Measurements from ENCODE around the gene LMX1B. TPM values are rescaled to one million over a fixed set of nuclear protein-coding genes. Genes with fewer than 3 reads are reported as not detected.
A peak's percentile ranks its signal among the peaks of the same experiment; 100 is the strongest.
"Not testable (repeated sequence)": the region's sequence is repeated elsewhere in the genome, so short reads cannot be mapped to it uniquely, and the experiment has no call there.

Gene LMX1B
- polyA plus RNA-seq, 12 donors = 0.48 to 7.8 (median 1.2) TPM; not detected in 2

GRCh38 chr9:126708178-126708577 is 94.5 kb downstream of the LMX1B start:
- DNase-seq = no peak

DNA sequence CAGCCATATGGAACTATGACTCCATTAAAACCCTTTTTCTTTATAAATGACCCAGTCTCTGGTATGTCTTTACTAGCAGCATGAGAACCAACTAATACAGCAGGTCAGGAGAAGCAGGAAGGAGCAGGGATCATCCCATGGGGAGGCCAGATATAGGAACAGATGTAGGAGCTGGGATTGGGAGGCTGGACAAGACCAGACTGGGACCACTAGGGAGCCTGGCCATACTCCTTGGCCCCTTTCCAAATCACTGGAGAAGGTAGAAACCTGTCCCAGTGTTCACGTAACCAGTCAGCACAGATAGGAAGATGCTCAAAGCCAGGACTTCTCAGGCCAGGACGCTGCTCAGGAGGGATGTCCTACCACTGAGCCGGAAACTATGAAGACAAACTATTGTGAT is 95.5 kb downstream of the LMX1B start:
- DNase-seq = no peak

- no peak for DNase-seq
Observed at GRCh38 chr9:126715382-126715781, 101.7 kb downstream of the LMX1B start.

DNA sequence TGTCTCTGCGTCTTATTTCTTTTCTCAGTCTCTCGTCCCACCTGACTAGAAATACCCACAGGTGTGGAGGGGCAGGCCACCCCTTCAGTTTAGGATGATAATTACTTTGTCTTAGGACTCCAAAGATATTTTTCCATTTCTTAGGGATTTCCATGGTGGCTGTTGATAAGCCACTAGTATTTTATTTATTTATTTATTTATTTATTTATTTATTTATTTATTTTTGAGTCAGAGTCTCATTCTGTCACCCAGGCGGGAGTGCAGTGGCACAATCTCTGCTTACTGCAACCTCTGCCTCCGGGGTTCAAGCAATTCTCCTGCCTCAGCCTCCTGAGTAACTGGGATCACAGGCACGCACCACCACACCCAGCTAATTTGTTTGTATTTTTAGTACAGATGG is 103.7 kb downstream of the LMX1B start:
- not testable (repeated sequence) for DNase-seq

DNA sequence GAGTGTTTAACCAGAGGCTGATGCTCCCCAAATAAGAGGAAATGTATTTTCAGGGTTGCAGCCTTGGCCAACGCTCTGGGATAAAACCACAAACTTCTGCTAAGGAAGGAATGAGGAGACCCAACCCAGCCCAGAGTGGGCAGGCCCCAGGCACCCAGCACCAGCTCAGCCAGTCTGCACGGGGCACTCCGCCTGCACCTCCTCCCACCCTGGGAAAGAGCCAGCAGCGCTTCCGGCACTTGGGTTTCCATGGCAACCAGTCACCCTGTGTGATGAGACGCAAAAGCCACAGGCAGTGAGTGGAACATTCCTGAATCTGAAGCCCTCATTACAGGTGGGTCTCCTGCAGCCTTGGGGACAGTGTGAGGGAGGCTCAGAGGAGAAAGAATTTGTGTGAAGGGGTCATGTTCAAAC is 105.9 kb downstream of the LMX1B start:
- DNase-seq = peak; percentile 51

DNA sequence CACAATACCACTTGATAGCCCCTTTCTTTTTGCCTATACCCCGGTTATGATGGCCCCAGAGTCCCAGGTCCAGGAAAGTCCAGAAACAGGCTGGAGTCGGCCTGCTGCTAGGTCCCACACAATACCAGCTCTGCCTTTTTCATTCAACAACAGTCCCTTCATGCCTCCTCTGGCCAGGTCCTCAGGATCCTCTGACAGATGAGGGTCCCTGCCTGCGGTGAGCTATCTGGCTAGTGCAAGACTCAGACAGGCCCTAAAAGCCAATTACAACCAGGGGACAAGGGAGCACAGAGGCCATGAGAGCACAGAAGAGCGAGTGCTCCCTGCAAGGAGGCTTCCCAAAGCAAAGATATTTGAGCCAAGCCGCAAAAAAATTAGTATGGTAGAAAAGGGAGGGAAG is 106.3 kb downstream of the LMX1B start:
- no peak for DNase-seq

DNA sequence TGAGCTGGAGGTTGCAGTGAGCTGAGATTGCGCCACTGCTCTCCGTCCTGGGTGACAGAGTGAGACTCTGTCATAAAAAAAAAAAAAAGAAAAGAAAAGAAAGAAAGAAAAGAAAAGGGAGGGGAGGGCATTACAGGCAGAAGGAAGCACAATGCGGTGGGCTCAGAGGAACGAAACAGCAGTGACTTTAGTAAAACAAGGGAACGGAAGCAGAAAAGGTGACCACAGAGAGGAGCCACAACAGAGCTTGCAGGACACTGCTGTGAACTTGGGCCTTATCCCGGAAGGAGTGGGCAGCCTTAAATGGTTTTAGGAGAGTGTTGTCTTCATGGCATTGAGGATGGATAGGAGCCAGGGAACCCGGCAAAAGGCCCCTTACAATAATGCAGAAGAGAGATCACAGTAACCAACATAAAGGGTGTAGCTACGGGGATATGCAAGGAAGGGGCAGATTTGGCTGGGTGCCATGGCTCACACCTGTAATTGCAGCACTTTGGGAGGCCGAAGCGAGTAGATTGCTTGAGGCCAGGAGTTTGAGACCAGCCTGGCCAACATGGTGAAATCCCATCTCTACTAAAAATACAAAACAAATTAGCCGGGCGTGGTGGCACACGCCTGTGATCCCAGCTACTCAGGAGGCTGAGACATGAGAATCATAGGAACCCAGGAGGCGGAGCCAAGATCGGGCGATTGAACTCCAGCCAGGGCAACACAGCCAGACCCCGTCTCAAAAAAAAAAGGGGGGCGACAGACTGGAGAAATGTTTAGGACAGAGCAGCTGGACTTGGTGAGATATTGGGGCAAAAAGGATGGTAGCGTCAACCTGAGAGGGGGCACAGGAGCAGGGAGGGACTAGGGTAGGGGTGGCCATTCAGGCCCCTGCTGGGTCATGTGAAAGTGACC is 107.2 kb downstream of the LMX1B start:
- no peak for DNase-seq

- no peak for DNase-seq
Observed at GRCh38 chr9:126721564-126721981, 107.8 kb downstream of the LMX1B start.

- DNase-seq = peak; percentile 60
Observed at GRCh38 chr9:126722252-126722921, 108.7 kb downstream of the LMX1B start.

DNA sequence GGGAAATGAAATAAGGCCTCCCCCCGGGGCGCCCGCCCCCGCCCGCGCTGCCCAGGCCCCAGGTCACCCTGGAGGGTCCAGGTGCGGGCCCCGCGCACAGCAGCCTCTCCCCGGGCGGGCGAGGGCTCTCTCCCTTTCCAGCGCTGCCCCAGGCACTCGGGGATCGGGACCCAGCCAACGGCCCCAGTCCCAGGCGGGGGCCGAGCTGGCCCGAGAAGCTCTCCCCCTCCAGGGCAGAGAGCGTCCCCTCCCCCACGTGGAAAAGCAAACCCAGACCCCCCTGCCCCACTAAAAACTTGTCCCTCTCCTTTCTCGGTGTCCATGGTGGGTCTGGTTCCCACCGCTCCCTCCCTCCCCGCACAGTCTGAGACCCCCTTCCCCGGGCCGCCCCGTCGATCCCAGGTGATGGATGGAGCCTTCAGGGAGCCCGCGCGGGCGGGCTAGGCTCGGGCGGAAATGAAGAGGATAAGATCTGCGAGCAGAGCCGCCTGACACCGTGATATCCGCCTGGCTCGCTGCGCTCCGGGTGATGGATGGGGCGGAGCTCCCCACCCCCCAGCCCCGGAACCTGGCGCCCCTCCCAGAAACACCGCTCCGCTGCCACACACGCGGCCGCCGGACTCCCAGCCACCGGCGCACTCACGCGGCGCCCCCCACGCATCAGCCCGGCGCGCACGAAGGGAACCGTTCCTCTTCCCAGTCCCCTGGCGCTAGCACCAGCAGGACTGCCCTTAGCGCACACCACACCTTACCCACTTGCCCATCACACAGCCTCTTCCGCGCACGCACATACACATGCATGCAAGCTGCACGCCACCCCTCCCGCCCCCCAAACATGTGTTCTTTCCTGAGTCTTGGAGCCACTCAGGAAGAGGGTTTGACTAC is 109.4 kb downstream of the LMX1B start:
- DNase-seq = no peak

DNA sequence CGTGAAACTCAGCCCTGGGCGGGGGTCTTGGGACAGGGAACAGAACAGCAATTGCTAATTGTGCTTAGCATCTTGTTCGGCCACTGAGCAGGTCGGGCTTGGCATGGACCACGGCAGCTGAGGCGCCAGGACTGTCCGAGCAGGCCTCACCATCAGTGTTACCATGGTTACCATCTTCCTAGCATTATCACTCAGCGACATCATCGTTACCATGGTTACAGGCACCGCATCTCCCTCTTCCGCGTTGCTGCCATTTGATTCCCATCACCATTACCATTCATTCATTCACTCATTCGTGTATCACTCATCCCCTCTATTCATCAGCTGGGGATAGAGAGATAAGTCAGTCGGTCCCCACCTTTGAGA is 110.1 kb downstream of the LMX1B start:
- no peak for DNase-seq

DNA sequence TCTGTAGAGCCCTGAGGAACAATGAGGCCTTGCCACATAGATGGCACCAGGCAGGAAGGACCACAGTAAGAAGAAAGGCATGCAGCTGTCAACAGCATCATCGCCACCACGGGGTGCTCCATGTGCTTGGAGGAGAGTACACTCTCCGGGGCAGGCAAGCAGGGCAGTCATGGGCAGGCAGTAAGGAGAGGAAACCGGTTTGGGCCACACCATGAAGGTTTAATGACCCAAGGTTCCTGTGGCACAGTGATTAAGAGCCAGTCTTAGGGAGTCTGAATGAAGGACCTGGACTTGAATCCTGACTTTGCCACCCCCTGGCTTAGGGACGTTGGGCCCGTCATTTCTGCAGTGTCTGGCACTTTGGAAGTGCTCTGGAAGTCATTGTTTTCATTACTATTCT is 110.5 kb downstream of the LMX1B start:
- no peak for DNase-seq

DNA sequence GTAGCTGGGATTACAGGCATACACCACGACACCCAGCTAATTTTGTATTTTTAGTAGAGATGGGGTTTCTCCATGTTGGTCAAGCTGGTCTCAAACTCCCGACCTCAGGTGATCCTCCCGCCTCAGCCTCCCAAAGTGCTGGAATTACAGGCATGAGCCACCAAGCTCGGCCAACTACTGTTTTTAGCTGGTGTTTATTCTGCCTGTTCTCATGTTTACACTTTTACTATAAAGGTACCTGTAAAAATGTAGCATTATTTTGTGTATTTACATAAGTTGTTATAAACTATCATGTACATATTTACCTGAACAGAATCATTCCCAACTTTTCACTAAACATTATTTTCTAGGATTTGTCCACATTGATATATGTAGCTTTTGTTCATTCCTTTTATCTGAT is 111.8 kb downstream of the LMX1B start:
- not testable (repeated sequence) for DNase-seq

- DNase-seq = not testable (repeated sequence)
Observed at GRCh38 chr9:126728210-126728609, 114.5 kb downstream of the LMX1B start.

- not testable (repeated sequence) for DNase-seq
Observed at GRCh38 chr9:126730592-126730991, 116.9 kb downstream of the LMX1B start.

DNA sequence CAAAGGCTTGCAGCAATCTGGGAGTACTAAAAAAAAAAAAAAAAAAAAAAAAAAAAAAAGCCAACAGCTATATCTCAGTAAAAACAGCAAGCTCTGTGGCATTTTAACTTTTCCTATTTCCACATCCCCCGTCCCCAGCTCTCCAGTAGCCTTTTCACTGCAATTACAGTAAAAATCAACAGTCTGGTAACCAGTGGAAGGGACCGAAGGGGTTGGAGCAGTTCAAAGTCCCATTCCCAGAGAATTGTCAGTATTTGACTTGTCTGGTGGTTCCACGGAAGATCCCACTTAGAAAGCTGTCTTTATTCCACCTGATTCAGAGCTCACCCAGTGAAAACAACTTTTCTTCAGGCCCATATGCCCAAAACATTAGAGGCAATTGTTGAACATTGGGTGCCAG is 119.3 kb downstream of the LMX1B start:
- no peak for DNase-seq

- no peak for DNase-seq
Observed at GRCh38 chr9:126734877-126735276, 121.1 kb downstream of the LMX1B start.

DNA sequence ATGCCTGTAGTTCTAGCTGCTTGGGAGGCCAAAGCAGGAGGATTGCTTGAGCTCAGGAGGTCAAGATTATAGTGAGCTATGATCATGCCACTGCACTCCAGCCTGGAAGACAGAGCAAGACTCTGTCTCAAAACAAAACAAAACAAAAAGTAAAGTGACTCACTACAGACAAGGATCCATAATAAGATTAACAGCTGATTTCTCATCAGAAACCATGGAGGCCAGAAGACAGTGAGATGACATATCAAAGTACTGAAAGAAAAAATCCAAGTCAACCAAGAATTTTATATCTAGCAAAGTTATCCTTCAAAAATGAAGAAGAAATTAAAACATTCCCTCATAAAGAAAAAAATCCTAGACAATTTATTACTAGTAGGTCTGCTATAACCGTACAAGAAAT is 121.8 kb downstream of the LMX1B start:
- no peak for DNase-seq

- no peak for DNase-seq
Observed at GRCh38 chr9:126738553-126738952, 124.8 kb downstream of the LMX1B start.

- DNase-seq = no peak
Observed at GRCh38 chr9:126743041-126743440, 129.3 kb downstream of the LMX1B start.

GRCh38 chr9:126745574-126746411 is 132.1 kb downstream of the LMX1B start:
- DNase-seq = no peak
